ENCODE results near the gene BAAT.

BAAT gene

DNA sequence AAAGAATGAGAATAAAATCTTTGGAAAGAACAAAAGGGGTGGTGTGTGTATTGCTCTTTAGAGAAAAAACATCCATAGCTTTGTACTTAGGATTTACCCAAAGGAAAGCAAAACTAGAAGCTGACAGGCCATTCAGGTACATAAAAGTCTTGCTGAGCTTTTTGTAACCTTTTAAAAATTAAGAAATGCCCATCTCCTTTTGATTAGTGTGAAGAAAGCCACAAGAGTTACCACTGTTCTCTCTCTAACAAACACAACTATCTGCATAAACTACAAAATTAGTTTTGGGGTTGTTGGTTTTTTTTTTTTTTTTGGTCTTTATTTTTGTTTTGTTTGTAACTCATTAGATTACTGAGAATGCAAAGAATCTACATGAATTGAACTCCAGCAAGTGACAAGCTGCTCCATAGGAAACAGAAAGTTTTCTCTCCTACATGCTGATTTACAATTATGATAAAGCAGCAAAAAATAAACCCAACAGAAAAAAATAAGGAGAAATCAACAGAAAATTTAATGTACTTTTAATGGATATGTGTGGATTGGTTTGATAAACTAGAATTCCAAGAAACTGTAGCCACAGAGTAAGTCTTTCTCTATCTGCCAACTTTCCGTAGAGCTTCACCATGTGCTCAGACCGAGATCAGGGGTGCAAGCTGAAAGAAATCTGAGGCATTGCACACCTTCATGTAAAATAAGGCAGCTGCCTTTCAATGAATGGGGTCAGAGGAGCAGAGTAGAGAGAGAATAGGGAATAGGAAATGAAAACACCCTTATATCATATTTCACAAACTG, 12.3 kb downstream of the BAAT start:
- TF ChIP-seq RARB (CRISPR knock-in tag; IDR thresholded peaks at IDR 0.05) (no peak), SNAI2 (CRISPR knock-in tag; IDR thresholded peaks at IDR 0.05) (no peak), ZNF565 (CRISPR knock-in tag; conservative IDR thresholded peaks at IDR 0.05; ENCODE audit: low read depth) (no peak), ZFP30 (CRISPR knock-in tag; IDR thresholded peaks at IDR 0.05) (no peak)
- ATAC-seq, result no peak

DNA sequence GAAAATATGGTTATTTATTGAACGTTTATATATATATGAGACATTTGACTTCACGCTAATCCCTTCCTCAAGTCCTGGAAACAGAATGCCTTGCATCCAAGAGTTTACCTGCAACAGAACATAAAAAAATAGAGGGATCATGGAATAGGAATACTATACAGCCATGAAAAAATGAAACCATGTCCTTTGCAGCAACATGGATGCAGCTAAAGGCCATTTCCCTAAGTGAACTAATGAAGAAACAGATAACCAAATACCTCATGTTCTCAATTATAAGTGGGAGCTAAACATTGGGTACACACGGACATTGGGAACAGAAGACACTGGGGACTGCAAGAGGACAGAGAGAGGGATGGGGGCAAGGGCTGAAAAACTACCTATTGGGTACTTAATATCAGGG, 13.0 kb downstream of the BAAT start:
- no peak for ATAC-seq
- TF ChIP-seq ESRRG (CRISPR knock-in tag; IDR thresholded peaks at IDR 0.05) (no peak), PPARA (CRISPR knock-in tag; IDR thresholded peaks at IDR 0.05; ENCODE audit: borderline replicate concordance) (no peak), ZFP3 (CRISPR knock-in tag; IDR thresholded peaks at IDR 0.05) (no peak), ISL1 (CRISPR knock-in tag; IDR thresholded peaks at IDR 0.05) (no peak), BACH2 (CRISPR knock-in tag; IDR thresholded peaks at IDR 0.05; ENCODE audit: borderline replicate concordance) (no peak), ARNTL (CRISPR knock-in tag; IDR thresholded peaks at IDR 0.05; ENCODE audit: borderline replicate concordance, low read depth) (no peak), TOX (CRISPR knock-in tag; IDR thresholded peaks at IDR 0.05; ENCODE audit: borderline replicate concordance) (no peak), SNAI2 (CRISPR knock-in tag; IDR thresholded peaks at IDR 0.05) (no peak), TCF4 (CRISPR knock-in tag; IDR thresholded peaks at IDR 0.05; ENCODE audit: borderline replicate concordance) (no peak), ZNF70 (CRISPR knock-in tag; IDR thresholded peaks at IDR 0.05) (no peak)
- TF ChIP-seq, protein P1, sequence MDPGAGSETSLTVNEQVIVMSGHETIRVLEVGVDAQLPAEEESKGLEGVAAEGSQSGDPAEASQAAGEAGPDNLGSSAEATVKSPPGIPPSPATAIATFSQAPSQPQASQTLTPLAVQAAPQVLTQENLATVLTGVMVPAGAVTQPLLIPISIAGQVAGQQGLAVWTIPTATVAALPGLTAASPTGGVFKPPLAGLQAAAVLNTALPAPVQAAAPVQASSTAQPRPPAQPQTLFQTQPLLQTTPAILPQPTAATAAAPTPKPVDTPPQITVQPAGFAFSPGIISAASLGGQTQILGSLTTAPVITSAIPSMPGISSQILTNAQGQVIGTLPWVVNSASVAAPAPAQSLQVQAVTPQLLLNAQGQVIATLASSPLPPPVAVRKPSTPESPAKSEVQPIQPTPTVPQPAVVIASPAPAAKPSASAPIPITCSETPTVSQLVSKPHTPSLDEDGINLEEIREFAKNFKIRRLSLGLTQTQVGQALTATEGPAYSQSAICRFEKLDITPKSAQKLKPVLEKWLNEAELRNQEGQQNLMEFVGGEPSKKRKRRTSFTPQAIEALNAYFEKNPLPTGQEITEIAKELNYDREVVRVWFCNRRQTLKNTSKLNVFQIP (CRISPR knock-in tag; IDR thresholded peaks at IDR 0.05; ENCODE audit: borderline replicate concordance, low read depth), result no peak
- TF ChIP-seq, protein P2, sequence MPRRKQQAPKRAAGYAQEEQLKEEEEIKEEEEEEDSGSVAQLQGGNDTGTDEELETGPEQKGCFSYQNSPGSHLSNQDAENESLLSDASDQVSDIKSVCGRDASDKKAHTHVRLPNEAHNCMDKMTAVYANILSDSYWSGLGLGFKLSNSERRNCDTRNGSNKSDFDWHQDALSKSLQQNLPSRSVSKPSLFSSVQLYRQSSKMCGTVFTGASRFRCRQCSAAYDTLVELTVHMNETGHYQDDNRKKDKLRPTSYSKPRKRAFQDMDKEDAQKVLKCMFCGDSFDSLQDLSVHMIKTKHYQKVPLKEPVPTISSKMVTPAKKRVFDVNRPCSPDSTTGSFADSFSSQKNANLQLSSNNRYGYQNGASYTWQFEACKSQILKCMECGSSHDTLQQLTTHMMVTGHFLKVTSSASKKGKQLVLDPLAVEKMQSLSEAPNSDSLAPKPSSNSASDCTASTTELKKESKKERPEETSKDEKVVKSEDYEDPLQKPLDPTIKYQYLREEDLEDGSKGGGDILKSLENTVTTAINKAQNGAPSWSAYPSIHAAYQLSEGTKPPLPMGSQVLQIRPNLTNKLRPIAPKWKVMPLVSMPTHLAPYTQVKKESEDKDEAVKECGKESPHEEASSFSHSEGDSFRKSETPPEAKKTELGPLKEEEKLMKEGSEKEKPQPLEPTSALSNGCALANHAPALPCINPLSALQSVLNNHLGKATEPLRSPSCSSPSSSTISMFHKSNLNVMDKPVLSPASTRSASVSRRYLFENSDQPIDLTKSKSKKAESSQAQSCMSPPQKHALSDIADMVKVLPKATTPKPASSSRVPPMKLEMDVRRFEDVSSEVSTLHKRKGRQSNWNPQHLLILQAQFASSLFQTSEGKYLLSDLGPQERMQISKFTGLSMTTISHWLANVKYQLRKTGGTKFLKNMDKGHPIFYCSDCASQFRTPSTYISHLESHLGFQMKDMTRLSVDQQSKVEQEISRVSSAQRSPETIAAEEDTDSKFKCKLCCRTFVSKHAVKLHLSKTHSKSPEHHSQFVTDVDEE (CRISPR knock-in tag; IDR thresholded peaks at IDR 0.05), result no peak
- TF ChIP-seq, protein P3, sequence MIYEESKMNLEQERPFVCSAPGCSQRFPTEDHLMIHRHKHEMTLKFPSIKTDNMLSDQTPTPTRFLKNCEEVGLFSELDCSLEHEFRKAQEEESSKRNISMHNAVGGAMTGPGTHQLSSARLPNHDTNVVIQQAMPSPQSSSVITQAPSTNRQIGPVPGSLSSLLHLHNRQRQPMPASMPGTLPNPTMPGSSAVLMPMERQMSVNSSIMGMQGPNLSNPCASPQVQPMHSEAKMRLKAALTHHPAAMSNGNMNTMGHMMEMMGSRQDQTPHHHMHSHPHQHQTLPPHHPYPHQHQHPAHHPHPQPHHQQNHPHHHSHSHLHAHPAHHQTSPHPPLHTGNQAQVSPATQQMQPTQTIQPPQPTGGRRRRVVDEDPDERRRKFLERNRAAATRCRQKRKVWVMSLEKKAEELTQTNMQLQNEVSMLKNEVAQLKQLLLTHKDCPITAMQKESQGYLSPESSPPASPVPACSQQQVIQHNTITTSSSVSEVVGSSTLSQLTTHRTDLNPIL (CRISPR knock-in tag; IDR thresholded peaks at IDR 0.05; ENCODE audit: low read depth), result no peak
- TF ChIP-seq, protein P4, sequence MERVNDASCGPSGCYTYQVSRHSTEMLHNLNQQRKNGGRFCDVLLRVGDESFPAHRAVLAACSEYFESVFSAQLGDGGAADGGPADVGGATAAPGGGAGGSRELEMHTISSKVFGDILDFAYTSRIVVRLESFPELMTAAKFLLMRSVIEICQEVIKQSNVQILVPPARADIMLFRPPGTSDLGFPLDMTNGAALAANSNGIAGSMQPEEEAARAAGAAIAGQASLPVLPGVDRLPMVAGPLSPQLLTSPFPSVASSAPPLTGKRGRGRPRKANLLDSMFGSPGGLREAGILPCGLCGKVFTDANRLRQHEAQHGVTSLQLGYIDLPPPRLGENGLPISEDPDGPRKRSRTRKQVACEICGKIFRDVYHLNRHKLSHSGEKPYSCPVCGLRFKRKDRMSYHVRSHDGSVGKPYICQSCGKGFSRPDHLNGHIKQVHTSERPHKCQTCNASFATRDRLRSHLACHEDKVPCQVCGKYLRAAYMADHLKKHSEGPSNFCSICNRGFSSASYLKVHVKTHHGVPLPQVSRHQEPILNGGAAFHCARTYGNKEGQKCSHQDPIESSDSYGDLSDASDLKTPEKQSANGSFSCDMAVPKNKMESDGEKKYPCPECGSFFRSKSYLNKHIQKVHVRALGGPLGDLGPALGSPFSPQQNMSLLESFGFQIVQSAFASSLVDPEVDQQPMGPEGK (CRISPR knock-in tag; IDR thresholded peaks at IDR 0.05; ENCODE audit: borderline replicate concordance), result no peak

DNA sequence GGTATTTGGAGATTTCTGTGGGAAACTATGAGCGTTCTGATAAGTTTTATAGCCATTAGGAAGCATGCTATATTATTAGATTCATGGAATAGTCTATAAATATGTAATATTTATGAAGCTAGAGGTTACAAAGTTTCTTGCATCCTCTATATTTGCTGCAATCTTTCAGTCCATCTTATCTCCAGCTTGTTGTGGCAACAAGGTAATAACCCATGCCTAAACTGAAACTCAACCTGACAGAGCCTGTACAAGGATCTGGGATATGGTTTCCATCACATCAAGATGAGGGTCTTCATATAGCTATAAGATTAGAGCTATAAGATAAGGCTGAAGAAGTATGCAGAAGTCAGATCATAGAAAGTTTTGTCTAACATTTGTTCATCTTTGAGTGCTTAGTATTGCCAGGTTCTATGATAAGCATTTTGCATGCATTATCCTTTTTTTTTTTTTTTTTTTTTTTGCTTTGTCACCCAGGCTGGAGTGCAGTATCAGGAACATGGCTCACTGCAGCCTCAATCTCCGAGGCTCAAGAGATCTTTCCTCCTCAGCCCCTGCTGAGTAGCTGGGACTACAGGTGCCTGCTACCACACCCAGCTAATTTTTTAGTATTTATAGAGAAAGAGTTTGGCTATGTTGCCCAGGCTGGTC, 14.8 kb downstream of the BAAT start:
- TF ChIP-seq SNAI2 (CRISPR knock-in tag; IDR thresholded peaks at IDR 0.05), result no peak
- TF ChIP-seq, protein P3 (CRISPR knock-in tag; IDR thresholded peaks at IDR 0.05; ENCODE audit: low read depth), result no peak
- no peak for TF ChIP-seq TCF4 (CRISPR knock-in tag; IDR thresholded peaks at IDR 0.05; ENCODE audit: borderline replicate concordance)
- ATAC-seq, result no peak

DNA sequence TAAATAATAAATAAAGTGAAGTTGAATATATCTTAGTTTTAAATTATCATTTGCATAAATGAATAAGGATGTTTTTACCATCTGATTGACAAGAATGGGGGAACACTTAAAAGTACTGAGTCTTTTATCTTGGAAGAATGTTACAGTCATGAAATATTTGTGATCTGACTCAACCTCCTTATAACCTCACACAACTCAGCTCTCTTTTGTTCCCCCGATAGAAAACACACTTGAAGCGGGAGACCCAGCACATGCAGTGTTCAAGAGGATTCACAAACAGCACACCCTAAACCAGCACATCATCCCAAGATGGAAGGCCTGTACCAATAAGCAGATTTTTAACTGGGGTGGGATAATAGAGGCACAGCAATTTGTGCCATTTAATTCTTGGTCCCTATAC, 15.5 kb downstream of the BAAT start:
- TF ChIP-seq ZC3H10 (CRISPR knock-in tag; IDR thresholded peaks at IDR 0.05) (no peak), ZNF70 (CRISPR knock-in tag; IDR thresholded peaks at IDR 0.05) (no peak), ESRRG (CRISPR knock-in tag; IDR thresholded peaks at IDR 0.05) (no peak), BACH2 (CRISPR knock-in tag; IDR thresholded peaks at IDR 0.05; ENCODE audit: borderline replicate concordance) (no peak), TCF4 (CRISPR knock-in tag; IDR thresholded peaks at IDR 0.05; ENCODE audit: borderline replicate concordance) (no peak), ISL1 (CRISPR knock-in tag; IDR thresholded peaks at IDR 0.05) (no peak), GLIS3 (CRISPR knock-in tag; IDR thresholded peaks at IDR 0.05) (no peak), OSR1 (CRISPR knock-in tag; IDR thresholded peaks at IDR 0.05) (no peak), ZFP30 (CRISPR knock-in tag; IDR thresholded peaks at IDR 0.05) (no peak), ARNTL (CRISPR knock-in tag; IDR thresholded peaks at IDR 0.05; ENCODE audit: borderline replicate concordance, low read depth) (no peak), RARB (CRISPR knock-in tag; IDR thresholded peaks at IDR 0.05) (no peak), ZFP3 (CRISPR knock-in tag; IDR thresholded peaks at IDR 0.05) (no peak), SNAI2 (CRISPR knock-in tag; IDR thresholded peaks at IDR 0.05) (no peak)
- TF ChIP-seq, protein P5, sequence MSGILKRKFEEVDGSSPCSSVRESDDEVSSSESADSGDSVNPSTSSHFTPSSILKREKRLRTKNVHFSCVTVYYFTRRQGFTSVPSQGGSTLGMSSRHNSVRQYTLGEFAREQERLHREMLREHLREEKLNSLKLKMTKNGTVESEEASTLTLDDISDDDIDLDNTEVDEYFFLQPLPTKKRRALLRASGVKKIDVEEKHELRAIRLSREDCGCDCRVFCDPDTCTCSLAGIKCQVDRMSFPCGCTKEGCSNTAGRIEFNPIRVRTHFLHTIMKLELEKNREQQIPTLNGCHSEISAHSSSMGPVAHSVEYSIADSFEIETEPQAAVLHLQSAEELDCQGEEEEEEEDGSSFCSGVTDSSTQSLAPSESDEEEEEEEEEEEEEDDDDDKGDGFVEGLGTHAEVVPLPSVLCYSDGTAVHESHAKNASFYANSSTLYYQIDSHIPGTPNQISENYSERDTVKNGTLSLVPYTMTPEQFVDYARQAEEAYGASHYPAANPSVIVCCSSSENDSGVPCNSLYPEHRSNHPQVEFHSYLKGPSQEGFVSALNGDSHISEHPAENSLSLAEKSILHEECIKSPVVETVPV (CRISPR knock-in tag; IDR thresholded peaks at IDR 0.05), result no peak
- TF ChIP-seq, protein P4 (CRISPR knock-in tag; IDR thresholded peaks at IDR 0.05; ENCODE audit: borderline replicate concordance), result no peak
- ATAC-seq, result peak; percentile 66
